ENCODE measurements around the gene CEP95.

The CEP95 gene

DNA sequence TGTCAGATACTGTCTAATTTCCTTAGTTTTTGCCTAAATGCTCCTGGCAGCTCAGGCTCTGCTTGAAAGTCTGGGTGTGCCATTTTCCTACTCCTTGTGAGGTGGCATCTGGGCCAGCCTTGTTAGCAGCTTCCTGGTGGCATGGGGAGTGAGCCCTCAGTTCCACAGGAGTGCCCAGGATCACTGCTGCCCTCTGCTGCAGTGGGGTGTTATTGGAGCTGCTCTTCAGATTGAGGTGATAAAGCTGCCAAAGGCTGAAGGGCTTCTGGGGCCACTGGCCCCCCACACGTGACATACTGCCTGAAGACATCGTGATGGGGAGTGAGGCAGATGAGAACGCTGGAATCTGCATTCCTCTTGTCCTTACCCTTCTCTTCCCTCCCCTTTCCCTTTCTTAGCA is 27.4 kb downstream of the CEP95 start:
- Histone ChIP-seq H3K4me3 (no peak overlapping the region), H3K9ac (ENCODE audit: insufficient read length) (no peak overlapping the region), H3K27ac (no peak overlapping the region), H3K9me3 (ENCODE audit: low read depth, low read length) (no peaks in the 10 kb centered on the region), H3K36me3 (ENCODE audit: insufficient read depth, low read length) (peaks cover 95% of the 10 kb centered on the region)
- DNase-seq (ENCODE audit: low read depth, low spot score) = no peak
- no peak for TF ChIP-seq EZH2 (IDR thresholded peaks at IDR 0.05)
- no peak for TF ChIP-seq POLR2AphosphoS5 (IDR thresholded peaks at IDR 0.05; ENCODE audit: borderline replicate concordance, low read depth, low read length)
- TF ChIP-seq FOXP2 (optimal IDR thresholded peaks at IDR 0.05; ENCODE audit: control extremely low read depth, extremely low read length, insufficient read depth) = no peak

DNA sequence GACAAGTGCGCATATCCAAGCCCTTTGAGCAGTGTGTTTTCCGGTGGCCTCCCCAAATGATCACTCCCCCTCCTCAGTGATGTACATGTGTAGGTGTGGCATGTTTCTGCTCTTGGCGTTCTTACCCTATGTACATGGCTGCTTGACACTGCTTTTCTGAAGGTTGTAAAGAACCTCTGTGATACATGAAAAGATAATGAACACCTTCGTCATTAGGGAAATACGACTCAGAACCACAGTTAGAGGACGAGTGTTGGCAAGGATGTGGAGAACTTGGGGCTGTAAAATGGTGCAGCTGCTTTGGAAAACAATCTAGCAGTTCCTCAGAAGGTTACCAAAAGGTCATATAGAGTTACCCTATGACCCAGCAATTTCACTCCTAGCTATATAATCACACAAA is 28.6 kb downstream of the CEP95 start:
- Histone ChIP-seq H3K27ac (no peak overlapping the region), H3K36me3 (ENCODE audit: insufficient read depth, low read length) (peaks cover 84% of the 10 kb centered on the region), H3K9ac (ENCODE audit: insufficient read length) (no peak overlapping the region), H3K9me3 (ENCODE audit: low read depth, low read length) (no peaks in the 10 kb centered on the region), H3K4me3 (no peak overlapping the region)
- no peak for DNase-seq (ENCODE audit: low read depth, low spot score)
- TF ChIP-seq POLR2AphosphoS5 (IDR thresholded peaks at IDR 0.05; ENCODE audit: borderline replicate concordance, low read depth, low read length) (no peak), EZH2 (IDR thresholded peaks at IDR 0.05) (no peak), FOXP2 (optimal IDR thresholded peaks at IDR 0.05; ENCODE audit: control extremely low read depth, extremely low read length, insufficient read depth) (no peak)

DNA sequence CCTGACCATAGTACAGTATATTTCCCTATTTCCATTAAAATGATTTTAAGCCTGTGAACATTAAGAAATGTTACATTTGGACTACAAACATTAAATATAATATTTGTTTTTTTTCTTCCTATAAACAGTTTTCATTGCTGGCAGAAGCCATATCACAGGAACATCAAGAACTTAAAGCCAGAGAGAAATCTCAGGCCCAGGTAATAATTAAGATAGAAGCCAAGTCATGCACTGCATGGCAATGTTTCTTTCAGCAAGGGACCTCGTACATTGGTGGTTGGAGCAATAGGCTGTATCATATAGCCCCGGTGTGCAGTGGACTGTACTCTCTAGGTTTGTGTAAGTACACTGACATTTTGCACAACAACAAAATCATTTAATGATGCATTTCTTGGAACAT is 30.1 kb downstream of the CEP95 start:
- Histone ChIP-seq H3K27ac (no peak overlapping the region), H3K36me3 (ENCODE audit: insufficient read depth, low read length) (peaks cover 68% of the 10 kb centered on the region), H3K9me3 (ENCODE audit: low read depth, low read length) (no peaks in the 10 kb centered on the region), H3K4me3 (no peak overlapping the region), H3K9ac (ENCODE audit: insufficient read length) (no peak overlapping the region)
- no peak for TF ChIP-seq FOXP2 (optimal IDR thresholded peaks at IDR 0.05; ENCODE audit: control extremely low read depth, extremely low read length, insufficient read depth)
- no peak for TF ChIP-seq POLR2AphosphoS5 (IDR thresholded peaks at IDR 0.05; ENCODE audit: borderline replicate concordance, low read depth, low read length)
- TF ChIP-seq EZH2 (IDR thresholded peaks at IDR 0.05) = no peak
- DNase-seq (ENCODE audit: low read depth, low spot score) = no peak

DNA sequence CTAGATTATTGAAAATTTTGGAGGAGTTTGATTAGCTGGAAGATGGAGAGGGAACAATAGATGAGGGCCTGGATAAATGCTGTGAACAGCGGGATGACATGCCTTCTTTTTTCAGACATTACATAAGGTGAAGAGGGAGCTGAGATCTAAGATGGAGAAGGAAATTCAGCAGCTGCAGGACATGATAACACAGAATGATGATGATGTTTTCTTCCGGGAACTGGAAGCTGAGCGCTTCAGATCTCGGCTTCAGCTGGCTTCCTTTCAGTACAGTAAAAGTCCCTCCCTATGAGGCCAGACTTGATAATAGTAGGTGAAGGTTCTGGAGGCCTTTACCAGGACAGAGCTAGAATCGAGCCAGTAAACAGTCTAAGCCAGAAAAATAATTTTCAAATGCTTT is 30.7 kb downstream of the CEP95 start:
- peaks cover 62% of the 10 kb centered on the region for H3K36me3 ChIP-seq (ENCODE audit: insufficient read depth, low read length)
- no peak overlapping the region for H3K4me3 ChIP-seq
- H3K27ac ChIP-seq = no peak overlapping the region
- H3K9ac ChIP-seq (ENCODE audit: insufficient read length) = no peak overlapping the region
- H3K9me3 ChIP-seq (ENCODE audit: low read depth, low read length) = no peaks in the 10 kb centered on the region
- DNase-seq (ENCODE audit: low read depth, low spot score) = no peak
- TF ChIP-seq EZH2 (IDR thresholded peaks at IDR 0.05) (no peak), FOXP2 (optimal IDR thresholded peaks at IDR 0.05; ENCODE audit: control extremely low read depth, extremely low read length, insufficient read depth) (no peak), POLR2AphosphoS5 (IDR thresholded peaks at IDR 0.05; ENCODE audit: borderline replicate concordance, low read depth, low read length) (no peak)

DNA sequence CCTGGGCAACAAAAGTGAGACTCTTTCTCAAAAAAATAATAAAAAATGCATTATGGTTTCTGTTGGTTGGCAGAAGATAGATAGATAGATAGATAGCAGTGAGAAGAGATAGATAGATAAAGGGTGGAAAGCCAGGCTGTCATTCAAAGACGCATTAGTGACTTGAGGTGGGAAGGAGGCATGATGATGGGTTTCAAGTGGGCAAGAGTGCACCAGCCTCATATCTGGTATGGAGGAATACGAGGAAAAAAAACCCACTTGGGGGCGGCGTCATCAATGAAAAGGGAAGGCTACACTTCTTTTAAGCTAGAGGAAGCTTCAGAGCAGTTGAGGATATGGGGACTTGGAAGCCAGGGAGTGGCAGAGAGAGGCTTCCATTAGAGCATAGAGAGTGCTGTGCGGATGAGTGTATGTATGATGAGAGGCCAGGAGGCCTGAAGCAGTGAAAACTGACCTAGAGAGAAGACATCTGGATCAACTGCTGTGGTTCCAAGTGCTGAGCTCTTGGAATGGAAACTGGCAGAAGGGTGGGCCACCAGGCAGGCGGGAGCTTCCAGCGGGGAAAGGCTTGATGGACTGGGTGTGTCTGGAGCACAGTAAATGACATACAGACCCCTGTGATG is 31.8 kb downstream of the CEP95 start:
- no peaks in the 10 kb centered on the region for H3K9me3 ChIP-seq (ENCODE audit: low read depth, low read length)
- no peak overlapping the region for H3K9ac ChIP-seq (ENCODE audit: insufficient read length)
- H3K27ac ChIP-seq = peak overlapping the region; percentile 65; the same call in 1 of the 2 replicates
- H3K4me3 ChIP-seq = no peak overlapping the region
- peaks cover 51% of the 10 kb centered on the region for H3K36me3 ChIP-seq (ENCODE audit: insufficient read depth, low read length)
- TF ChIP-seq POLR2AphosphoS5 (IDR thresholded peaks at IDR 0.05; ENCODE audit: borderline replicate concordance, low read depth, low read length) = no peak
- TF ChIP-seq FOXP2 (optimal IDR thresholded peaks at IDR 0.05; ENCODE audit: control extremely low read depth, extremely low read length, insufficient read depth) = no peak
- no peak for TF ChIP-seq EZH2 (IDR thresholded peaks at IDR 0.05)
- DNase-seq (ENCODE audit: low read depth, low spot score) = no peak

DNA sequence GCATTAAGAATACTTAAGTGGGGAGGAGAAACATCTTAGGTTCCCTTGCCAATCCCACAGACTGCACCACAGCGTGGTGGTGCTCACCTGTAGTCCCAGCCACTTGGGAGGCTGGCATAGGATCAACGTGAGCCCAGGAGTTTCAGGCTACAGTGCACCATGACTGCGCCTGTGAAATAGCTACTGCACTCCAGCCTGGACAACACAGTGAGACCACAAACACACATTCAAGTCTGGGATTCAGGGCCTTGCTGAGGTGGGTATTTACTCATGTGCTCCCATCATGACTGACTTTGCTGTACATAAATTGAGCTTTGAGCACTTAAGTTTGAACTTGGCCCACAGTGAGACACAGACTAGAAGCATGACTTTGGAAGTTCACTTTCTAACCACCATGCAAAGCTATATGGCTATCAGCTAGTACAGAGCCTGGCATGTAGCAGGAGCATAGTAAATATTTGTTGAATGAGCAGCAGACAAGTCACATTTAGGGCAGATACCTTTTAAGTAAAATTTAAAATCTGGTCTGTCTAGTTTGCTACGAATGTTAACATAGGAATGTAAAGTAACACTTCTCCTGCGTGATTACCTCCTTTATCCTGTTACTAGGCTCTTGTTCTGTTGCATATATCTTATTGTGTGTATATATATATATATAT is 33.5 kb downstream of the CEP95 start:
- H3K9me3 ChIP-seq (ENCODE audit: low read depth, low read length) = no peaks in the 10 kb centered on the region
- no peak overlapping the region for H3K9ac ChIP-seq (ENCODE audit: insufficient read length)
- TF ChIP-seq EZH2 (IDR thresholded peaks at IDR 0.05) (no peak), FOXP2 (optimal IDR thresholded peaks at IDR 0.05; ENCODE audit: control extremely low read depth, extremely low read length, insufficient read depth) (no peak), POLR2AphosphoS5 (IDR thresholded peaks at IDR 0.05; ENCODE audit: borderline replicate concordance, low read depth, low read length) (no peak)
- DNase-seq (ENCODE audit: low read depth, low spot score) = no peak
- H3K36me3 ChIP-seq (ENCODE audit: insufficient read depth, low read length) = peaks cover 41% of the 10 kb centered on the region
- no peak overlapping the region for H3K27ac ChIP-seq
- H3K4me3 ChIP-seq = no peak overlapping the region

DNA sequence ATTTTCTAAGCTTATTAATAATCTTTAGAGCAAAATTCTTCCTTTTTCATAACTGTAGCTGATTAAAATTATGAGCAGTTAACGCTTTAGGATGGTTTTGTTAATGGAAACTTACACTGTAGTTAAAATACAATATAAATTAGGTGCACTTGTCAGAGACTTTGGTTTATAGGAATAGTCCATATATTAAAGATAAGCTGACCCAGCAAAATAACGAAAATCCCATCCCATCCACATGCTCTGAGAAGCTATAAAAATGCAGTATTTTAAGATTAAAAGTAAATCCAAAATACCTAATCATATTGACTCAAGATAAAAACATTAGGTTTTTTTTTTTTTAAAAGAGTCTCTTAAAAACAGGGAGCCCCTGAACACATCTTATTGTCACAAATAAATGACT is 38.0 kb downstream of the CEP95 start:
- H3K4me3 ChIP-seq = no peak overlapping the region
- no peak for DNase-seq (ENCODE audit: low read depth, low spot score)
- H3K9ac ChIP-seq (ENCODE audit: insufficient read length) = no peak overlapping the region
- peaks cover 15% of the 10 kb centered on the region for H3K36me3 ChIP-seq (ENCODE audit: insufficient read depth, low read length)
- H3K27ac ChIP-seq = no peak overlapping the region
- no peaks in the 10 kb centered on the region for H3K9me3 ChIP-seq (ENCODE audit: low read depth, low read length)
- no peak for TF ChIP-seq EZH2 (IDR thresholded peaks at IDR 0.05)
- no peak for TF ChIP-seq FOXP2 (optimal IDR thresholded peaks at IDR 0.05; ENCODE audit: control extremely low read depth, extremely low read length, insufficient read depth)
- no peak for TF ChIP-seq POLR2AphosphoS5 (IDR thresholded peaks at IDR 0.05; ENCODE audit: borderline replicate concordance, low read depth, low read length)

DNA sequence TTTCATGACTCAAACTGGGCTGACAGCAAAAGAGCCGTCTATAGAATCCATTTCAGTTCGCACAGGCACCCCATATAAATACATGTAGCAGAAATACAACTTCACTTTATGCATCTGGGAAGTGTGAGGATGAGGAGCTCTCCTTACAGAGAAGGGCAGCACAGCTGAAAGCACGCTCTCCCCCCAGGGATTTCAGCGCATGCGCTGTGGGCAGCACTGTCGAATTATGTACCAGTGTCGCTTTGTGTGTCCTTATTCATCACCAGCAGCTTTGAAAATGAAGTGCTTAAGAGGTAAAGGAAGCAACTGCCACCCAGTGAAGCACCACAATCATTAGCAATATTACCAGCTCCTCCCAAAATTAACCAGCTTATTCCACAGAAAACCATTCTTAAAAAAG is 39.9 kb downstream of the CEP95 start:
- no peak overlapping the region for H3K4me3 ChIP-seq
- H3K36me3 ChIP-seq (ENCODE audit: insufficient read depth, low read length) = peaks cover 15% of the 10 kb centered on the region
- no peak for DNase-seq (ENCODE audit: low read depth, low spot score)

More for the DNA sequence above, 39.9 kb downstream of the CEP95 start:
- Histone ChIP-seq H3K9me3 (ENCODE audit: low read depth, low read length) (no peaks in the 10 kb centered on the region), H3K9ac (ENCODE audit: insufficient read length) (no peak overlapping the region), H3K27ac (no peak overlapping the region)
- no peak for TF ChIP-seq EZH2 (IDR thresholded peaks at IDR 0.05)
- TF ChIP-seq POLR2AphosphoS5 (IDR thresholded peaks at IDR 0.05; ENCODE audit: borderline replicate concordance, low read depth, low read length) = no peak
- no peak for TF ChIP-seq FOXP2 (optimal IDR thresholded peaks at IDR 0.05; ENCODE audit: control extremely low read depth, extremely low read length, insufficient read depth)

Measured in SK-N-MC (cell line).